Fibroblast of pulmonary artery (primary cell): Measurements from ENCODE around the gene LSM7.
A peak's percentile ranks its signal among the peaks of the same experiment; 100 is the strongest.

Experiments
- DNase-seq: peaks from one replicate; pipeline ENCODE4 v3.0.0-alpha.2; 2010; ENCODE audit warnings: low read depth
- H3K4me3 ChIP-seq: replicated peaks from 2 replicates; pipeline ENCODE4 v1.5.1; 2011; ENCODE audit warnings: low read depth, mild to moderate bottlenecking, control low read depth, low read length, moderate library complexity
- TF ChIP-seq, protein P1 (sequence below): IDR thresholded peaks from 2 replicates; pipeline ENCODE4 v1.5.1; 2011; ENCODE audit warnings: mild to moderate bottlenecking, control low read depth, low read length, inconsistent platforms; ENCODE audit errors: missing control alignments

LSM7 gene

GRCh38 chr19:2294687-2295335, 33.6 kb downstream of the LSM7 start:
- H3K4me3 ChIP-seq = no peak overlapping the region
- DNase-seq = peak; percentile 66
- TF ChIP-seq, protein P1, sequence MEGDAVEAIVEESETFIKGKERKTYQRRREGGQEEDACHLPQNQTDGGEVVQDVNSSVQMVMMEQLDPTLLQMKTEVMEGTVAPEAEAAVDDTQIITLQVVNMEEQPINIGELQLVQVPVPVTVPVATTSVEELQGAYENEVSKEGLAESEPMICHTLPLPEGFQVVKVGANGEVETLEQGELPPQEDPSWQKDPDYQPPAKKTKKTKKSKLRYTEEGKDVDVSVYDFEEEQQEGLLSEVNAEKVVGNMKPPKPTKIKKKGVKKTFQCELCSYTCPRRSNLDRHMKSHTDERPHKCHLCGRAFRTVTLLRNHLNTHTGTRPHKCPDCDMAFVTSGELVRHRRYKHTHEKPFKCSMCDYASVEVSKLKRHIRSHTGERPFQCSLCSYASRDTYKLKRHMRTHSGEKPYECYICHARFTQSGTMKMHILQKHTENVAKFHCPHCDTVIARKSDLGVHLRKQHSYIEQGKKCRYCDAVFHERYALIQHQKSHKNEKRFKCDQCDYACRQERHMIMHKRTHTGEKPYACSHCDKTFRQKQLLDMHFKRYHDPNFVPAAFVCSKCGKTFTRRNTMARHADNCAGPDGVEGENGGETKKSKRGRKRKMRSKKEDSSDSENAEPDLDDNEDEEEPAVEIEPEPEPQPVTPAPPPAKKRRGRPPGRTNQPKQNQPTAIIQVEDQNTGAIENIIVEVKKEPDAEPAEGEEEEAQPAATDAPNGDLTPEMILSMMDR = no peak

- TF ChIP-seq, protein P1 = no peak
- no peak overlapping the region for H3K4me3 ChIP-seq
- no peak for DNase-seq
Measured at GRCh38 chr19:2291185-2291751, 37.1 kb downstream of the LSM7 start.

- no peak overlapping the region for H3K4me3 ChIP-seq
Measured at GRCh38 chr19:2290441-2291184, 37.8 kb downstream of the LSM7 start.

GRCh38 chr19:2289714-2290435, 38.5 kb downstream of the LSM7 start:
- TF ChIP-seq, protein P1 = no peak
- DNase-seq = no peak
- H3K4me3 ChIP-seq = no peak overlapping the region

More at GRCh38 chr19:2290441-2291184, 37.8 kb downstream of the LSM7 start:
- TF ChIP-seq, protein P1 = no peak
- no peak for DNase-seq

GRCh38 chr19:2288818-2289713, 39.3 kb downstream of the LSM7 start:
- no peak overlapping the region for H3K4me3 ChIP-seq
- DNase-seq = no peak
- TF ChIP-seq, protein P1 = no peak

DNA sequence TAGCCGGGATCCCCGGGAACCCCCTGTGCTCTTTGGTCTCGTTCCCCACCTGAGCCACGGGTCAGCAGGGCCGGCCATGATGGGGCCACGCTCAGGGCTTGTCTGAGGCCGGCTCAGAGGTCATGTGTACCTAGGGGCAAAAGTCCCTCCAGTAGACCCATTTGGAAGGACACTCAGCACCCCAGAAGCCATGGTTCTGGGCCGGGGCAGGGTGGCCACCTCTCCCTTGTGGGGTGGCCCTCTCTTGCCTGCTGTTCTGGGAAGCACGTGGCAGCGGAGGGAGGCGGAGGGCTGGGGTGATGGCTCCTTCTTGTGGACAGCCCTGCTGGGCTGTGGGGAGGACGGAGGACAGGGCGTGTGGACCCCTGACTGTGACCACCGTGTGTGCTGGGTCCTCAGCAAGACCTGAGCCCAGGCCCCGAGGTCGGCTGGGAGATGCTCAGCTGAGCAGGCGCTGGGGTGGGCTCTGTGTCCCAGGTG, 40.0 kb downstream of the LSM7 start:
- H3K4me3 ChIP-seq = no peak overlapping the region
- DNase-seq = no peak
- TF ChIP-seq, protein P1 = no peak
